CD4-positive, alpha-beta T cell treated with Interleukin-4 for 4 hours (primary cell): ENCODE data around the gene GBP3.
"Not testable (repeated sequence)": the region's sequence is repeated elsewhere in the genome, so short reads cannot be mapped to it uniquely, and the experiment has no call there.

Source experiments
- DNase-seq: peaks from one replicate; pipeline ENCODE4 v3.0.0-alpha.2; 2020

Gene GBP3, protein sequence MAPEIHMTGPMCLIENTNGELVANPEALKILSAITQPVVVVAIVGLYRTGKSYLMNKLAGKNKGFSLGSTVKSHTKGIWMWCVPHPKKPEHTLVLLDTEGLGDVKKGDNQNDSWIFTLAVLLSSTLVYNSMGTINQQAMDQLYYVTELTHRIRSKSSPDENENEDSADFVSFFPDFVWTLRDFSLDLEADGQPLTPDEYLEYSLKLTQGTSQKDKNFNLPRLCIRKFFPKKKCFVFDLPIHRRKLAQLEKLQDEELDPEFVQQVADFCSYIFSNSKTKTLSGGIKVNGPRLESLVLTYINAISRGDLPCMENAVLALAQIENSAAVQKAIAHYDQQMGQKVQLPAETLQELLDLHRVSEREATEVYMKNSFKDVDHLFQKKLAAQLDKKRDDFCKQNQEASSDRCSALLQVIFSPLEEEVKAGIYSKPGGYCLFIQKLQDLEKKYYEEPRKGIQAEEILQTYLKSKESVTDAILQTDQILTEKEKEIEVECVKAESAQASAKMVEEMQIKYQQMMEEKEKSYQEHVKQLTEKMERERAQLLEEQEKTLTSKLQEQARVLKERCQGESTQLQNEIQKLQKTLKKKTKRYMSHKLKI

DNA sequence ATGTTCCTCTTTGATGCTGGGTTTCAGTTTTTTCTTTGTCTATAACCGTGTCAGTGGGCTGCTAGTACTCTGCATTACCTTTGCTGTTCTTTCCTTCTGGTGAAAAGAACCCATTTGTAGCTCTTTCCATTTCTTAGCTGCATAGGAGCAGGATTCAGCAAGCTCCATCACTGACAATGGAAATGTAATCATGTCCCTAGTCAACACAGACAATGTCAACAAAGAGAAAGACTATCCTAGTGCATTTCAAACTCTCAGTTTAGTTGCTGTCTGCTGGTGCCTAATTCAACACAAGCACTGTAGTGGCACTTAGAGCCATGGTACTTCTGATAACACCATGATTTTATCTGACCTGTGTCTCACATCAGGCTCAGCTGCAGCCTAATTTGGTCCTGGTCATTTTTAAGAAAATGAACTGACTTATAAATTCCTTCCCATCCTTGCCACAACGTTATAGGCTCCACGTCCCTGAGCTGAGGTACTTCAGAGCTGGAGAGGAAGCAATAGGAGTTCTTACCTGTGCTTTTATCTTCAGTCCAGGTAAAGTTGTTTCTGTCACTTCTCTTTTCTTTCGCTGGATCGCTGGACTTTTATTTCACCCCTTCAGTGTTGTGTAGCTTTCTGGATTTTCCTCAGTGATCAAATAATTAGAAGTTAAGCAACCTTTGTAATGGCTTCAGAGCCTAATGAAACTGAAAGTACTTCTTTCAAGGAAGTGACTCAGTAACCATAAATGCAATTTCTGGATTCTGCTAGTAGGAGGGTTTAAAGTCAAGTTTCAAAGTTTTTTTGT, at the start of gene GBP3:
TSS of gene GBP3 (minus strand) at position 700 of the 793 bp plus-strand sequence. CDS start 2,145 bp downstream, outside the sequence.
- DNase-seq: peak; percentile 68

DNA sequence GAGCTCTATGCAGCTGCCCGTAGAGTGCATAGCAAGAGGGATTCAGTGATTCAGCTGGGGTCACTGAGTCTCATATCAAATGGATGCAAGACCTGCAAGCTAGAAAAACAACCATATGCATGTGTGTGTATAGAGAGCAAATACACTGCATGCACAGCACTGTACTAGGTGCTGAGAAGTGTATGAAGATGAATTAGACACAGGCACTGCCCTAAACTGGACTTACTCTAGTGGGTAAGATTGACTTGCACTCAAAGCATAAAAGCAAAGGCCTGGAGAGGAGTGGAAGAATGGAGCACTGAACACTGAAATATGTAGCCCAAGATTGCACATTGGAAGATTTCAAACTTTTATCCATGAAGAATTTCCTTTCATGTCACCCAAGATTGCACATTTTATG, 47.8 kb upstream of the GBP3 start:
- DNase-seq: no peak

DNA sequence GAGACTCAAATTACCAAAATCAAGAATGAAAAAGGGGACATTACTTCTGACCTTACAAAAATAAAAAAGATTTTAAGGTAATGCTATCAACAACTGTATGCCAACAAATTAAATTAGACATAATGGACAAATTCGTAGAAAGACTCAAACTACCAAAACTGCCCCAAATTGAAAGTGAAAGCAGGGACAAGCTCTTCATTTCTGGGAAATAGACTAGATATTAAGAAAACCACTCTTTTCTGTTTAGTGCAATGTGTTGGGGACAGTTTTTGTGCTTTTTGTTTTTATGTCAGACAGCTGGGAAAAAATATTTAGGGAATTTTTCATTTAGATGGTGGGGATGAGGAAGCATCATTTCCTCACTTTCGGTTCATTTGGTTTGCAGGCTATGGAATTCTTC, 47.3 kb upstream of the GBP3 start:
- peak; percentile 61 for DNase-seq

DNA sequence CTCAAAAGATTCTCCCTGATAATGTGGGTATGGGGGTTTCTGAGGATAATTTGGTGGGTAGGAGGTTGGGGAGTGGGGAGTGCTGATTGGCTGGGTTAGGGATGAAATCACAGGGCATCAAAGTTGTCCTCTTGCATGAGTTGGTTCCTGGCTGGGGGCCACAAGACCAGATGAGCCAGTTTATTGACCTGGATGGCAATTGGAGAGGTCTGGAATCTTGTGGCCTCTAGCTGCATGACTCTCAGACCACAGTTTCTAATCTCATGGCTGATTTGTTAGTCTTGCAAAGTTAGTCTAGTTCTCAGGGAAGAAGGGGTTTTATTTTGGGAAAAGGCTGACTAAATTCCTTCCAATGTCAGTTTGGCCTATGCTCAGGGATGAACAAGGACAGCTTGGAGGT, 45.6 kb upstream of the GBP3 start:
- DNase-seq: no peak

DNA sequence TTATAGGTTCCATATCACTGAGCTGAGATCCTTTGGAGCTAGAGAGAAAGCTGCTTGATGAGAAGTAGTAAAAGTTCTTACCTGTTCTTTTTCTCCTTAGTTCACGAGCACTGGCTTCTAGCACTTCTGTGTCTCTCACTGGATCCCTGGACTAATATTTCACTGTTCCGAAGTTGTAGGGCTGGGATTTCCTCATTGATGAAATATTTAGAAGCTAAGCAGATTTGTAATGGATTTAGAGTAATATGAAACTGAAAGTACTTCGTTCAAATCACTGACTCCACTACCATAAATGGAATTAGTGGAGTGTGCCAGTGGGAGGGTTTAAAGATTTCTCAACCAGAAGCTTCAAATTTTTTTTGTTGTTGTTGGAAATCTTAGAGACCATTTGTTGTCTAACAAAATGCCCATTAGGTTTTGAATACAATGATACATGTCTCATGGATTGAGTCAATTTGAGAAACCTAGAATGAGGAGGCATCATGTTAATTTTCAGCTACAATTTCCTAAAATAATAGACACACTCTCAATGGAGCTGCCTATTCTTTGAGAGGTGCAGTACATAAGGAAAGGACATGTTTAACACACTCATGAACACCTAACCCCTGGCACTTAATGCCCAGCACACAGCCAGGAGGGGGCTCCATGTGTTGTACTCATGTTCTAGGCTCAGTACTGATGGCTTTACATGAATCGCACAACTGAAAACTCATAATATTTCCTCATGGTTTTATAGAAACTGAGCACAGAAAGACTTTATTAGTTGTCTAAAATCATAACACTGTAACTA, 42.6 kb upstream of the GBP3 start, which contains the start of gene GBP1:
TSS of gene GBP1 (minus strand) at position 130 of the 790 bp plus-strand sequence. CDS start 1,974 bp downstream, outside the sequence.
- peak; percentile 70 for DNase-seq

DNA sequence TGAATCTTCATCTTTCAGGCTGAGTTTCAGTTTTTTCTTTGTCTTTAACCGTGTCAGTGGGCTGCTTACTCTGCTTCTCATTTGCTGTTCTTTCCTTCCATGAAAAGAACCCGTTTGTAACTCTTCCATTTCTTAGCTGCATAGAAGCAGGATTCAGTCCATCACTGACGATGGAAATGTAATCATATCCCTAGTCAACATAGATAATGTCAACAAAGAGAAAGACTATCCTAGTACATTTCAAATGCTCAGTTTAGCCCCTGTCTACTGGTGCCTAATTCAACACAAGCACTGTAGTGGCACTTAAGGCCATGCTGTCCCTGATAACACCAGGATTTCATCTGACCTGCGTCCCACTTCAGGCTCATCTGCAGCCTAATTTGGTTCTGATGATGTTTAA, 42.0 kb upstream of the GBP3 start:
- no peak for DNase-seq

DNA sequence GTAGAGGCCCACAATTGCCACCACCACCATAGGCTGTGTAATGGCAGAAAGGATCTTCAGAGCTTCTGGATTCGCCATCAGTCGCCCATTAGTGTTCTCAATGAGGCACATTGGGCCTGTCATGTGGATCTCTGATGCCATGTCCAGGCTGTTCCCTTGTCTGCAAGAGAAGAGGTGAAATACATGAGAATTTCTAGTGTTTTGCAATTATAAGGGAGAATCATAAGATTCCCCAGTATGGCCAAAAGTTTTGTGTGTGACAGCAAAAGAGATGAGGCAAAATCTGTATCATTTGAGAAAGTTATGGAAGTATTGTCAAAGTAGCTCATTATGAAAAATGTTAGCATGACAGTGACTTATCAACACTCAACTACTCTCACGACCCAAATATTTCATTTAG, 40.4 kb upstream of the GBP3 start:
- no peak for DNase-seq

DNA sequence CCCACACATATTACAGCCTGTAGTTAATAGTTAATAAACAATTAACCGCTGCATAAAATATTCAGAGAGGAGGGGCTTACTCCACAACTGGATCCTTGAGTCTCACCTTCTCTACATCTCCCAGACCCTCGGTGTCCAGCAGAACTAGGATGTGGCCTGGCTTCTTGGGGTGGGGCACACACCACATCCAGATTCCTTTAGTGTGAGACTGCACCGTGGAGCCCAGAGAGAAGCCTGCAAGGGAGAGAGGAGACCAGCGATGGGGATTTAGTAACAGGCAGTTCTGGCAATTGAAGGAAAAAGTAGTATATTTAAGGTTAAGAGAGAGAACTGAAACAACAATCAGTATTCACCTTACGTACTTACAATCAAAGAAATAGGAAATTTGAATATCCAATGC, 37.4 kb upstream of the GBP3 start:
- no peak for DNase-seq

DNA sequence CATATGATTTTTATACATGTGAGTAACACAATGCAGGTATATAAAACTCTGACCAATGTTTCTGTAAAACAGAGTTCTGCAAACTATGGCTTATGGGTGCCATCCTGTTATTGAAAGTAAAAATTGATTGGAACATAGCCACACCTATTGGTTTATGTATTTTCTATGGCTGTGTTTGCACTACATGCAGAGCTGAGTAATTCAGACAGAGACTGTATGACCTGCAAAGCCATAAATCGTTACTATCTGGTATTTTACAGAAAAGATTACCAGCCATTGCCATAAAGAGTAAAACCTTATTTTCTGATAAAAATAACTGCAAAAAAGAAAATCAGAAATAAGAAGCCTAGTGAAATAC, 29.3 kb upstream of the GBP3 start:
- DNase-seq: no peak

DNA sequence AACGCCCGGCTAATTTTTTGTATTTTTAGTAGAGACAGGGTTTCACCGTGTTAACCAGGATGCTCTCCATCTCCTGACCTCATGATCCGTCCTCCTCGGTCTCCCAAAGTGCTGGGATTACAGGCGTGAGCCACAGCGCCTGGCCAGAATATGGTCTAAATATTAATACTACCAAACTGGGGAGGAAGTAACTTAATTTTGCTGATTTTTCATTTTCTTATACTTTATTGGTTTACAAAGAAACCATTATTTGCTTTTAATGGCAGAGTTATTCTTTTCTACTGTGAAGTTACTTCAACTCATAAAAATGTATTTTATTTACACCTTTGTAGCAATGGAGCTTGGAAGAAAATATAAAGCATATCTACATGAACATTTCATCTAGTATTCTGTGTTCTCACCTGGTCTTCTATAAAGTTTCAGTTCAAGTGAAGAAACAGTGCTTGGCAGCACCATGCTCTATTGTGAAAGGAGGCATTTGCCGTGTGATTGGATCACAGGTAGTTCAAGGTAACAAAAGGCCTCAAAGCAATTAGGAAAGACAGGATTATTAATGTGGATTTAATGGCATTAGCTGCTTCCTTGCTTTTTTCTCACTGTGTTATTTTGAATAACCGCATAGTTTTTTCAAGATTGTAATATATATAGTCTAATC, 28.8 kb upstream of the GBP3 start:
- no peak for DNase-seq

DNA sequence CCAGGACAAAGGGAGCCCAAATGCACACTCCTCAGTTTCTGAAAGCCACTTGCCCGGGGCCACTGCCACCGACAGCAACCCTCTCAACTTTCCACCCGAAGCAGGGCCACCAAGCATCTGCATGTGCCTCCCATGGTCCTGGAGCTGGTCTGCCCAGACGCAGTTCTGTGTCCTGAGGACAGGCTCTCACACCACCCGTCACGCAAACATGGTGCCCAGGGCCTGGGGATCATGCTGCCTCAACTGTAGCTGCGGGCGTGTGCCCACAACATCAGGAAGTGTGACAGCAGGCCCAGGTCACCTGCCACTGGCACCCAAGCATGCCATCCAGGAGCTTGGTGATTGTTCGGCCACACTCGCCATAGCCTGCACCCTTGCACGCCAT, 28.0 kb upstream of the GBP3 start:
- DNase-seq: no peak

DNA sequence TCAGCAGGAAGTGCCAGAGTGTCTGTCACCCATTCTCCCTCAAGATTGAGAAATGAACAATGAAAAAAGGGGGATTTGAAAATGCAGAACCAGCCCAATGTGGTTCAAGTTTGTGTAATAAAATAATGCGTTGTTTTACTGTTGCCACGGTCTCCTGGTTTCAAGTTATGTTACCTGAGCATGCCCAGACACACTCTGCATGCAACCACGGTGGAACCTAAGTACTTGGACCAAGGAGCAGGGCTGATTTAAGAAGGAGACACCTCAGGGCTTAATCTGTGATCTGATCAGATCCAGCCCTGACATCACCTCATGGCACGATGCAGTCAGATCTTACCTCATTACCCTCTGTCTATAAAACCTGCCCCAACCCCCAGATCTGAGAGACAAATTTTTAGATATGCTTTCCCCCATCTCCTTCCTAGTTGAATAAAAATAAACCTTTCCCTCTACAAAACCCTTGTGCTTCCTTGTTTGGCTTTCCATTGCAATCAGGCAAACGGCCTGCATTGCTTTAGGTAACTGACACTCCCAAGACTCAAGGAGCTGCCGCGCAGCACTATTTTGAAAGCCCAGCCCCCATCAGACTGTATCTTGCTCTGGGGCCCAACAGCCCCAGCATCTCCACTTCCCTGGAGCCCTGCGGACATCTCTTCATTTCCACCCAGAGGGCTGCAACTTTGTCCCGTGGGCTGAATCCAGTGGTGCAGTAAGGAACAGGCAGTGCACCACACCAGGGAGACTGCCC, 27.4 kb upstream of the GBP3 start:
- DNase-seq: not testable (repeated sequence)

DNA sequence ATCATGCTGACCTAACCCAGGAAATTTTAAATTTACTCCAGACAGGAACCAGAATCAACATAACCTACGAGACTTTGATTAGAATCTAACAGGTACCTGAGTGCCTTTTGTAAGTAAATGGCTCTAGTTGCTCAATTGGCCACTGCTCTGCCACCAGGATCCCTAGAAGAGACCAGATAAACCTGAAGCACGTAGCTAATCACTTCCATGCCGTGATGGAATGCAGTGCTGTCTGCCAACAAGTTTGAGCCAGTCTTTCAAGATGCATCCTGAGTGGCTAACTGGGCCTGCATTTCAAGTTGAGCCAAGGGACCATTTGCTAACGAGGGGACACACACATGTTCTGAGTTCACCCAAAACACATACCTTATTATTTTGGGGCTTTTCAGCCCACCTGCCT, 26.5 kb upstream of the GBP3 start:
- not testable (repeated sequence) for DNase-seq

DNA sequence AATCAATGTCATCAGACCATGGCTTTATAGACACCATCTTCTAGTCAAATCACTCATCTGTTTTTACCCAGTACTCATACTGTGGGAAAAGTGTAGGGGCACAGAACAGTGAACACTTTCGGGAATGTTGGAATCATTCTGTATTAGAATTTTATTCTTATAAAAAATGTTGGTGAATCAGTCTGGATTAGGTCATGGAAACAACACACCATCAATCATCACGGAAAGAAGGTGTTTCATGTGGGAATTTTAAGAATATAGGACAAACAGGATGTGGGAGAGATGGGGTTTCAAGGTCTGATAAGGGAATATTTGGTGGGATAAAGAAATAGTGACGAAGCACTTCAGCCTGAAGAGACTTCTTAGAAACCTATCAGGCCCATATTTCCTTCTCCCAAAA, 25.1 kb upstream of the GBP3 start:
- no peak for DNase-seq

DNA sequence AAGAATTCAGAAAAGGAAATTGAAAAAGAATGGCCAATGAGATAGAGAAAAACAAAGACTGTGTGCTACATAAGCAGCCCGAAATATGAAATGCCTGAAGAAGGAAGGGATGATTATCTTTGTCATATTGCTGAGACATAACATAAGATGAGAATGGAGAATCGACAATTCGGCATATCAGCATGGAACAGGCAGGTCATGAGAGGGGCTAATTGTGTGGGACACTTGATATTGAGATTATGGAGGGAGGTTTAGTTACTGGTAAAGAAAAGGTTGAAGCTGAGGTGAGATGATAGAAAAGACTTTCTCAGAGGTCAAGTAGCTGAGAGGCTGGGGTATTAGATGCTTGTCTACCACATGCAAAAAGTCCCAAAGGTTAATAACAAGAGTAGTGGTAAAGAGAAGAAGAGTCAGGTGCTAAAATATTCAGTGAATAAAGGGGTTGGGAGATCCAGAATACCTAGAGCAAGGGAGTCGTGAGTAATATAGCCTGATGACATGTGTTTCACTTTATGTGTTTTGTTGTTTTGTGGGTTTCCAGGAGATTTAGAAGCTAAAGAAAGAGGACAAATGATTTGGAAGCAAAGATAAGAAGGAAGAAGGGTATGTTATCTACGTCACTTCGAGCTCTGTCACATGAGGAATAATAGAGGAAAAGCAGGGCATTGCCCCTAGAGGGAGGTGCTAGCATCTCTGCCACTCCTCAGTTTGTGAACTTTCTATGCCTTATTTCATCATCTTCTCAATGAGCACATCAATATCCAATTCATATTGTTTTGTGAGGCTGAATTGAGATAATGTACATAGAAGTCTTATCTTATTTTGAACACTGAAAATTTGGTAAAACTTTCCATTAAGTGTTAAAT, 23.9 kb upstream of the GBP3 start:
- not testable (repeated sequence) for DNase-seq

DNA sequence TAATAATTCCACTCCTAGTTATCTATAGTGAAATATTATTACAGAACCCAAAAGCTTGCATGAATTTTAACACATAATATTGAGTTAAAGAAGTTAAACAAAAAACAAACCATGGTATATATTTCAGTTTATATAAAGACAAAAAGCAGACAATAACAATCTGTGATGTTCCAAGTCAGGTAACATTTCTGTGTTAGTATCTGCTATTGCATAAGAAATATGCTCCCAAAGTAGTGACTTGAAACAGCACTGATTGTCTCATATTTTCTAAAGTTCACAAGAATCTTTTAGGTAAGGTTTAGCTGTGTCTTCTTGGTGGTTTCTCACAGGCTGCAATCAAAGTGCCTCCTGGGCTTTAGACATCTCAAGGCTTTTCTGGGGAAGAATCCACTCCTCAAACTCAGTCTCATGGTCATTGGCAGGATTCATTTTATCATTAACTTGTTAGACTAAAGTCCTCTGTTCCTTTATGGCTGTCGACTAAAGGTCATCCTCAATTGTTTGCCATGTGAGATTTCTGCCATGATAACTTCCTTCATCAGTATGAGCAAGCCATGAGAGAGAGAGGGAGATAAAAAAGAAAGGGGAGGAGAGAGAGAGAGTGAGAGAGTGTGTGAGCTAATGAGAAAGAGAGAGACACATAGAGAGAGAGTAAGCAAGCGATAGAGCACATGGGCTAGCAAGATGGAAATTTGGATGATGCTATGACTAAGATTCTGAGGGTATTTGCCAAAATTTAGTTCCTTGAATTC, 22.5 kb upstream of the GBP3 start:
- DNase-seq: no peak

DNA sequence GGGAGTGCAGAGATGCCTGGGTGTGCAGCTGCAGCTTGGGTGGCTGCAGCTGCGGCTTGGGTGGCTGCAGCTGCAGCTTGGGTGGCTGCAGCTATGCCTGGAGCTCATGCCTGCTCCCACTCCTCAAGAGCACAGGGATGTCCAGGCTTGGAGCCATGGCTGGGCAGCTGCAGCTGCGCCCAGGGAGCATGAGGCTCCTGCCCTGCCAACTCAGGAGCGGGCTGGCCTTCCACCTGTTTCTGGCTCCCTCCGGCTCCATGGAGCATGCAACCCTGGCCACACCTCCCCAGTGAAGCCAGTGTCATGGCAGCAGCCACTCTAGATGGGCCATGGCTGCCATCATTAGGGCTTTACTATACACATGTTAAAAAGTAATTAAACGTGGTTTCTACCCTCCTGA, 21.3 kb upstream of the GBP3 start:
- no peak for DNase-seq

DNA sequence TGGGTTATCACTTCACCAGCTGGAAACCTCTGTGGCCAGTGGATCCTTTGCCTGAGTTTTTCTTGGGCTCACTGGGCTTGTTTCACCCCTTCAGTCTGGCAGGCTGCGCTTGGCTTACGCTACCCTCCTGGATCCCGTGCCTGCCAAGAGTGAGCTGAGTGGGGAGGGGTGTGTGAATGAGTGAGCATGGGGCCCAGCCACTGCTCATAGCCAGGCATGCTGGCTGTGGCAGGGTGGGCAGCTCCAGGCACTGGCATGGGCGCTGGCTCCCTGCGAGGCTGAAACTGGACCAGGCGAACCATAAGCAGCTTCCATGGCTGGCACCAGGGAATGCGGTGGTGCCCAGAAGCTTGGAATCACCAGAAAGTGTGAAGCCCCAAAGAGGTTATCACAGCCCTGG, 19.8 kb upstream of the GBP3 start:
- DNase-seq: no peak

DNA sequence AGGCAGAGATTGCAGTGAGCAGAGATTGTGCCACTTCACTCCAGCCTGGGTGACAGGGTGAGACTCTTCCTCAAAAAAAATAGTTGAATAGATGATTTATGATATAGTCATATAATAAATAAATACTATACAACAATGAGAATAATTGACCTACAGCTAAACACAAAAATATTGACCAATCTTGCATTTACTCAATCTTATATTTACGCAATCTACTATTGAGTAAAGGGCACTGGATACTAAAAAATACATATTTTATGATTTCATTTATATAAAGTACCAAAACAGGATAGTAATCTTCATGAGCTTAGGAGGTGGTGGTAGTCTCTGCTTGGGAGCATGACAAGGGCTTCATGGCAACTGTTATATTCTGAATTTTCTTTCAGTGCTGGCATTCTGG, 19.1 kb upstream of the GBP3 start:
- no peak for DNase-seq

DNA sequence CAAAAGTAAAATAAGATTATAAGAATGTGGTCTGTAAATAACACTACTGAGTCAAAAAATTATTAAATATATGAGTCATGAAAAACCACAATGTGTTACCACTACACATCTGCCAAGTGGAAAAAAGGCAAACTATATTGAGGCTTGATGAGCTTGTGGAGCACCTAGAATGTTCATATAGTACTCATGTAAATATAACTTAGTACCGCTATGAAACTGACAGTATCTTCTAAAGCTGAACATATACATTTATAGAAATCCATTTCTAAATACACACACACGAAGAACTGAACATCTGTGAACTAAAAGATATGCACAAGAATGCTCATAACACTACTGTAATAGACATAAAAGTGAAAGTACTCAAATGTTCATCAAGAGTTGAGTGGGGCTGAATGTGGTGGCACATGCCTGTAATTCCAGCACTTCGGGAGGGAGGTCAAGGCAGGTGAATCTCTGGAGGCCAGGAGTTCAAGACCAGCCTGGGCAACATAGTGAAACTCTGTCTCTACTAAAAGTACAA, 18.5 kb upstream of the GBP3 start:
- peak; percentile 44 for DNase-seq
